NCI-H1105 (cell line): ENCODE results near the gene RAB29.

Source experiments
- DNase-seq: peaks from one replicate; lab custom pipeline; 2025; lab: John Stamatoyannopoulos, UW

The RAB29 gene

DNA sequence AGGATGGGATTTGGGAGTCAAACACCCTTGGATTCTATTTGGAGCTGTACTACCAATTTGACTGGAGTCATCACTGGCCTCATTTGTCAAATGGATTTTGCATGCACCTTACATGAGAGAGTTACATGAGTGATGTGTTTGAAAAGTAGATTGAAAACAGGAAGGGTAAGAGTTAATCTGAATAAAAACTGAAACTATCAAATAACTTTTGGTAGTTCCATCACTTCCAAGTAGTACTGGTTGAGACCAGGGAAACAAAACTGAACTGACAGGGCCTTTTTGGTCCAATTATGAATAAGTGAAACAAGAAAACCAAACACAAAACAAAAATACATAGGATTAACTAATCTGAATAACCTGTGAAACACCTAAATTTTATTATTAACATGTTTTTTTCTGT is 55.5 kb downstream of the RAB29 start:
- DNase-seq: no peak

DNA sequence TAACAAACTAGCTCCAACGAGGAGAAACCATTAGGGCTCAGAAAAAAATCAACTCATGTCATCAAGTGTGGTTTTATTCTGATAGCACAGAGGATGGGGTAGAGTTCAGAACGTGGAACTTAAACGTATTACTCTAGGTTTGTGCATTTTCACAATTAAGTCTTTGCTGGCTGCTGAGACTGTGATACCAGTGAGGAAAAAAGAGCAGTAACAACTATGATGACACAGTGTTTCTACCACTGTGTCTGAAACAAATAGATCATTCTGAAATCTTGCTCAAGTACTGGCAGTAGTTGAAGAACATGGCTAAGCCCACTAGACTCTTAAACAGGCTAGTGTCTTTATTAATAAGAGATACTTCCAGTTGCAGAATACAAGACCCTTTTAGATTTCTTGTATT is 56.3 kb downstream of the RAB29 start:
- DNase-seq: no peak
